GM12873 (cell line): ENCODE measurements around the gene RPS8.

ENCODE experiments used
- TF ChIP-seq, protein P1 (sequence below): IDR thresholded peaks from 2 replicates; pipeline ENCODE4 v1.5.1; 2012; ENCODE audit warnings: low read depth, mild to moderate bottlenecking, moderate library complexity, low read length, control low read depth; ENCODE audit not compliant: insufficient read depth; ENCODE audit errors: missing control alignments

Gene RPS8

DNA sequence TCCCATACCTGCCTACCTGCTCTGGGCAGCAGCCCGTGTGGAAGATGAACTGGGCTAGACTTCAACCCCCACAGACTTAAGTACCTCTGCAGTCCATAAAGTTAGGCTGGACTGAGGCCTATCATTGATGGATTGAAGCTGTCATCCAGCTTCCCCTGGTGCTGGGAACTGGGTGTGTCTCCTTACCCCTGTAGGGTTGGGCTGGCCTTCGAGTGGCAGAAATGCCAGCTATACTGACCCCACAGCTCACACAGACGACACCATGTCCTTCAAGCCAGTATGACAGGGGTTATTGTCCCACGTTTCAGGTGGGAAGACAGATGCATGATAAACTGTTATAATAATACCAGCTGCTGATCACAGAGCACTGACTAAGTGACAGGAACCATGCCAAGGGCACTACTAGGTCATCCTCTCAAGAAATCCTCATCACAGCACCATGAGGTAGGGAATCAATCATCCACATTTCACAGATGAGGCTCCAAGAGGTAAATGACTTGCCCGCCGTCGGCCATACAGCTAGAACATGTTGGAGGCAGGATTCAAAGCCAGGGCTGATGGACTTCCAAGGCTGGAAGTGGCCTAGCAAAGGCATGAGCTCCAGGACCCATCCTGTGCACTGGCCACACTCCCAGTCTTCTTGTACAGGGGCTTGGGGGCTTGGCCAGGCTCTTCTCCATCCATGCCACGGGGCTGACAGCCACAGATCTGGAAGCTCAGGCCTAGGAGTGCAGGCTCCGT is 12.9 kb downstream of the RPS8 start, which contains the start of gene BEST4:
Gene BEST4, minus strand, starts transcription at position 51 of the 741 bp plus-strand sequence. CDS start 465 bp downstream, outside the sequence.
- TF ChIP-seq, protein P1, sequence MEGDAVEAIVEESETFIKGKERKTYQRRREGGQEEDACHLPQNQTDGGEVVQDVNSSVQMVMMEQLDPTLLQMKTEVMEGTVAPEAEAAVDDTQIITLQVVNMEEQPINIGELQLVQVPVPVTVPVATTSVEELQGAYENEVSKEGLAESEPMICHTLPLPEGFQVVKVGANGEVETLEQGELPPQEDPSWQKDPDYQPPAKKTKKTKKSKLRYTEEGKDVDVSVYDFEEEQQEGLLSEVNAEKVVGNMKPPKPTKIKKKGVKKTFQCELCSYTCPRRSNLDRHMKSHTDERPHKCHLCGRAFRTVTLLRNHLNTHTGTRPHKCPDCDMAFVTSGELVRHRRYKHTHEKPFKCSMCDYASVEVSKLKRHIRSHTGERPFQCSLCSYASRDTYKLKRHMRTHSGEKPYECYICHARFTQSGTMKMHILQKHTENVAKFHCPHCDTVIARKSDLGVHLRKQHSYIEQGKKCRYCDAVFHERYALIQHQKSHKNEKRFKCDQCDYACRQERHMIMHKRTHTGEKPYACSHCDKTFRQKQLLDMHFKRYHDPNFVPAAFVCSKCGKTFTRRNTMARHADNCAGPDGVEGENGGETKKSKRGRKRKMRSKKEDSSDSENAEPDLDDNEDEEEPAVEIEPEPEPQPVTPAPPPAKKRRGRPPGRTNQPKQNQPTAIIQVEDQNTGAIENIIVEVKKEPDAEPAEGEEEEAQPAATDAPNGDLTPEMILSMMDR: no peak

DNA sequence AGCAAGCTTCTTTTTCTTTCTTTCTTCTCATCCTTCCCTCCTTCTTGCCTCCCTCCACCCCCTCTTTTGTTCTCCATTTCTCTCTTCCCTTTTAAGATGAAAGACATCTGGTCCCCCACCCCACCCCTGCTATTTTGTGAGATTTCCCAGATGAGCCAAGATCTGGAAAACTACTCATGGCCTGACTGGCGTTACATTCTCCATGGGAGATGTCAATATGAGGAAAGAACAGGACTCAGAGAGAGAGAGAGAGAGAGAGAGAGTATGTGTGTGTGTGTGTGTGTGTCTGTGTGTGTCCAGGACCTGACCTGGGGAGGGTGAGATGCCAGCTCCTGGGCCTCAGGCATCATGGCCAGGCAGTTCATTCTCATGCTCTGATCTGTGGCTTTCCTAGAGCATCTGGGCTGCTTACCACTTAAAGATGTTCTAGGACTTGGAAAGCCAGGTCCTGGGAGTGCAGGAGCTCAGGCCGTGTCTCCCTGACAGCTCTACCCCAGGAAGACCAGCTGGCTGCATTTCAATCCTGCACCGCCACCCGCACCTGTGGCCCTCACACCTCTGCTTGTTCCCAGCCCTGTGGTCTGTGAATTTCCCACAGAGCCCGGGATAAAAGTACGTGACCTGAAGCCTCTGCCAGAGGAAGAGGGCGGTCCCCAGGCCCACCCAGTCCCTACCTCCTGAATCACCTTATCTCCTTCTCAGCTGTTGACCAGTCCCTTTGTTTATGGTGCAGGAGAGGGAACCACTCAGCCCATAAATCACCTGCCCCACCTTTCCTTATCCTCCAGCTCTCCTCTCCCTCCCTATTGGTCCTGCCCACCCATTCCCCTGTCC is 15.8 kb downstream of the RPS8 start:
- TF ChIP-seq, protein P1: no peak

DNA sequence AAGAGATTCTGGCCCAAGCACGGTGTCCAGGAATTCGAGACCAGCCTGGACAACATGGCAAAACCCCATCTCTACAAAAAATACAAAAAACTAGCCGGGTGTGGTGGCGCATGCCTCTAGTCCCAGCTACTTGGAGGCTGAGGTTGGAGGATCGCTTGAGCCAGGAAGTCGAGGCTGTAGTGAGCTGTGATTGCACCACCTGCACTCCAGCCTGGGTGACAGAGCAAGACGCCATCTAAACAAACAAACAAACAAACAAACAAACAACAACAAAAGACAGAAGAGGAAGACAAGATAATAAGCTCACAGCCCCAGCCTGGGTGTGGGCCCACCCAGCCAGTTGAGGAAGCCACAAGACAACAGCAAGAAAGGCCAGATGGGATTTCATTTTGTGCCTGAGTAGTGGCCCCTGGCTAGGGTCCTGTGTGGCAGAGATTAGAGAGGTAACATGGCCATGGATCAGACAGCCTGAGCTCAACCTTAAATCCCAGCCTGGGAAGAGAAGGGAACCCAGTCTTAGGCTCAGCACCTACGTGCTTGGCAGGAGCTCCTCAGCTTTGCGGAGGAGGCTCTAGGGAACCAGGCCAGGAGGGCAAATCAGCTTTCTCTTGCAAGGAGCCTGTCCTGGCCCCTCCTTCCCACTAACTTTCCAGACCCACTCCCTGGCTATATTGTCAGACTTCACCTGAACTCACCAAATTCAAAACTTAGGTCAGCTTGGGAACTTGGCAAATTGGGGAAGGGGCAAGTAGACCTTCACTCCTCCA is 17.6 kb downstream of the RPS8 start:
- TF ChIP-seq, protein P1: no peak

DNA sequence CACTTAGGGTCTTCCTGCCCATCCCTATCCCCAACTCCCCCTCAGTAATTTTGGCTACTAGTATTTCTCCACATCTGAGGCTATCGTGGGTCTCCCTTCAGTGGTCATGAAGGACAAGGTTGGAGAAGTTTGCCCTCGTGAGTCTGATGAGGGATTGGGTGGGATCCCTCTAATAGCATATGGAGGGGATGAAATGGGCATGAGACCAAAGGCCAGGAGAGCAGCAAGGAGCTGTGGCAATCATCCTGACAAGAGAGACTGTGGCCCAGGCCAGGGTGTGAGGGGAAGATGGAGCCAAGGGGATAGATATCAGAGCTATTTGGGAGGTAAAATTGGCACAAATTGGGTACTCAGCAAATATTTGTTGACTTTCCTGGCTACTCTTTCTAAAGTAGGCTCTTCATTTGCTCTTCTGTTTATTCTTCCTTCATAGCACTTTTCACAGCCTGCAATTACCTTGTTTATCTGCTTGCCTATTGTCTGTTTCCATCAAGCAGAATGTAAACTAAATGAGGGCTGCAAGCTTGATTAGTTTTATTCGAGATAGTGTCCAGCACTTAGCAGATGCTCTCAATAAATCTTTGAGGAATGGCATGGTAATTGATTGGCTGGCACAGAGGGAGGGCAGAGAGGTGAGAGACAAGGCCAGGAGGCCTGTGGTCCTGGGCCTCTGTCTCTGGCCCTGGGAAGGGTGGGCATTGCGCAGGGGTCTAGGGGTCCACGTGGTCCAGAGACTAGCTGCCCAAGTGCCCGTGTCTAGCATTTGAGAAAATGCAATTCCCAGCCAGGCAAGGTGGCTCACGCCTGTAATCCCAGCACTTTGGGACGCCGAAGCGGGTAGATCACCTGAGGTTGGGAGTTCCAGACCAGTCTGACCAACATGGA is 23.4 kb downstream of the RPS8 start:
- TF ChIP-seq, protein P1: no peak

DNA sequence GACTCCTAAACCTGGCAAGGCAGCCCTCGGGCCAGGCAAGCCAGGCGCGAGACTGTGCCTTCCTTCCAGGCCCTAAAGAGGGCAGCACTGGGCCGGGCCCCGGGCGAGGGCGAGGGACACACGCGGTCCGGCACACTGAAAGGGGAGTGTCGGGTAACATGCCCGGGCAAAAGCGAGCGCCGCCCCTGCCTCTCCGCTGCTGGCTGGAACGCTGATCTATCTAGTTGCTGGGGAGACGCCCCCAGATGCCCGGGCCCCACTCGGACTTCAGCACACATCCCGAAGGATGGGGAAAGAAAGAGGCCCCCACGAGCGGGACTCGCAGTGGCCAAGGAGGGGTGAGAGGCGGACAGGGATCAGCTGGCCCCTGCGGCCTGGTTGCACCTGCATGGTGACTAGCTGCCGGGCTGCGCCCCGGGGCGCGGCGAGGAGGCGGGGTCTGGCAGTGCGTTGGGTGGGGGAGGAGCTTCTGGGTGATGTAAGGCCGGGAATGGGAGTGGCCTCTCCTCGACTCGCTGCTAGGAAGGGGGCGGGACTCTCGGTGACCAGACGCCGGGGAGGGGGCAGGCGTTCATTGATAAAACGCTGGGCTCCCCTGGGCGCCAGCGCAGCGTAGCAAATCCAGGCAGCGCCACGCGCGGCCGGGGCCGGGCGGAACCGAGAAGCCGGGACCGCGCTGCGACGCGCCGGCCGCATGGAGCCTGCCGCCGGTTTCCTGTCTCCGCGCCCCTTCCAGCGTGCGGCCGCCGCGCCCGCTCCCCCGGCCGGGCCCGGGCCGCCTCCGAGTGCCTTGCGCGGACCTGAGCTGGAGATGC is 24.6 kb downstream of the RPS8 start, which contains the start of gene PLK3:
Gene PLK3, plus strand, starts transcription at position 608 of the 815 bp plus-strand sequence. Its CDS starts 87 bp downstream, at position 695.
- TF ChIP-seq, protein P1: peak; percentile 87
